Breast epithelium (tissue), 3 donors: ENCODE measurements around the gene IRF1.

Experiments used
- POLR2A ChIP-seq: fragments of 450-650 bp; IDR thresholded peaks from one replicate; pipeline ENCODE4 v1.6.1; 2016; ENCODE audit warnings: antibody characterized with exemption, mild to moderate bottlenecking, moderate library complexity
- TF ChIP-seq, protein P1 (sequence below), 3 donors: fragments of 450-650 bp; IDR thresholded peaks; one replicate each; pipeline ENCODE4 v1.5.1; 2016 to 2017; ENCODE audit warnings: antibody characterized with exemption in 3 of 3, mild to moderate bottlenecking in 3 of 3, moderate library complexity in 3 of 3

DNA sequence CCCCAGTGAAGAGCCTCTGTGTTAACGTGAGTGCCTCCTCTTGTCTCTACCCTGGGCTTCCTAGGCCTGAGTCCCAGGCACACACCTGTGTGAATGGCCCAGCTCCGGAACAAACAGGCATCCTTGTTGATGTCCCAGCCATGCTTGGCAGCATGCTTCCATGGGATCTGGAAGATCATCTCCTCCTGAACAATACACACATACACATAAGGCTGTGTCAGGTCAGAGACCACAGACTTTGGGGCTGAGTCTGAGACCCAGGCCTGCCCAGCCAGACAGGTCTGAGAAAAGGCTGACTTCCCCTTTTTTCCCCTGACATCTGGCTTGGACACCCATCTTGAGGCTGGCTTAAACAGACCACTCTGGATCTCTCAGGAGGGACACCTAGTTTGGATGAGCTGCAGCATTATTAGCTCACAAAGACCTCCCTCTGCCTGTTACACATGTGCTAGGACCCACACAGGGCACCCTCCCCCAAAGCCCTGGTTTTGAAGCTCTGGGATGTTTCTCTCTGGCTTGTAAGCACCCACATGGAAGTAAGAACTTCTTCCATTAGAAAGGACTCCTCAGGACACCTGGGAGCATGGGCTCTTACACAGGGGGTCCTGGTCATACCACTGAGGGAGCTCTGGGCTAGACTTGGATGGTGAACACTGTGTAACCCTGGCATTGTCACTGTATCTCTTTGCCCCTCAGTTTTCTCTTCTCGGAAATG is 2.6 kb downstream of the IRF1 start:
- TF ChIP-seq, protein P1, sequence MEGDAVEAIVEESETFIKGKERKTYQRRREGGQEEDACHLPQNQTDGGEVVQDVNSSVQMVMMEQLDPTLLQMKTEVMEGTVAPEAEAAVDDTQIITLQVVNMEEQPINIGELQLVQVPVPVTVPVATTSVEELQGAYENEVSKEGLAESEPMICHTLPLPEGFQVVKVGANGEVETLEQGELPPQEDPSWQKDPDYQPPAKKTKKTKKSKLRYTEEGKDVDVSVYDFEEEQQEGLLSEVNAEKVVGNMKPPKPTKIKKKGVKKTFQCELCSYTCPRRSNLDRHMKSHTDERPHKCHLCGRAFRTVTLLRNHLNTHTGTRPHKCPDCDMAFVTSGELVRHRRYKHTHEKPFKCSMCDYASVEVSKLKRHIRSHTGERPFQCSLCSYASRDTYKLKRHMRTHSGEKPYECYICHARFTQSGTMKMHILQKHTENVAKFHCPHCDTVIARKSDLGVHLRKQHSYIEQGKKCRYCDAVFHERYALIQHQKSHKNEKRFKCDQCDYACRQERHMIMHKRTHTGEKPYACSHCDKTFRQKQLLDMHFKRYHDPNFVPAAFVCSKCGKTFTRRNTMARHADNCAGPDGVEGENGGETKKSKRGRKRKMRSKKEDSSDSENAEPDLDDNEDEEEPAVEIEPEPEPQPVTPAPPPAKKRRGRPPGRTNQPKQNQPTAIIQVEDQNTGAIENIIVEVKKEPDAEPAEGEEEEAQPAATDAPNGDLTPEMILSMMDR (IDR thresholded peaks at IDR 0.05) = no peak
- no peak for TF ChIP-seq POLR2A
